GM12878 (cell line): ENCODE measurements around the gene REPIN1. TPM values are rescaled to one million over a fixed set of nuclear protein-coding genes. Genes with fewer than 3 reads are reported as not detected.
"Not testable (repeated sequence)": the region's sequence is repeated elsewhere in the genome, so short reads cannot be mapped to it uniquely, and the experiment has no call there.

Experiments
- ATAC-seq: fragments of 200-7000 bp; cut with Tn5 transposase; 3 replicates; pipeline ENCODE4 v1.9.1; 2020; ENCODE audit warnings: mild to moderate bottlenecking, moderate library complexity
- BruUV-seq: library from RNA; stranded (reverse); fragments of 400-500 nt; replicated peaks from 2 replicates; lab custom pipeline; 2021; lab: Mats Ljungman, UMichigan
- CTCF ChIA-PET: fragments of 300-600 bp; sonication (Branson Sonifier 250); formaldehyde crosslinking; extraction: SDS; loops from one replicate; lab custom pipeline; 2021; ENCODE audit warnings: inconsistent platforms; lab: Yijun Ruan, JAX
- POLR2A ChIA-PET: fragments of 350-600 bp; formaldehyde crosslinking; extraction: SDS; loops from one replicate; lab custom pipeline; 2021; ENCODE audit warnings: inconsistent platforms; lab: Charles Lee
- RAD21 ChIA-PET: fragments of 300-600 bp; sonication (Branson Sonifier 250); formaldehyde crosslinking; loops from one replicate; lab custom pipeline; 2023; ENCODE audit warnings: antibody characterized with exemption; ENCODE audit not compliant: unreplicated experiment; lab: Charles Lee
- SMC1A ChIA-PET: fragments of 300-600 bp; sonication (Branson Sonifier 250); formaldehyde crosslinking; loops from one replicate; lab custom pipeline; 2023; ENCODE audit not compliant: unreplicated experiment, uncharacterized antibody; lab: Charles Lee
- DNase-seq: peaks from one replicate; pipeline ENCODE4 v3.0.0-alpha.2; 2011; ENCODE audit warnings: low read depth, low spot score
- FAIRE-seq: peaks from 3 replicates; lab custom pipeline; 2011; peaks lifted over from hg19 to GRCh38; lab: Jason Lieb, UNC
- H2AFZ ChIP-seq: 2 replicates; pipeline ENCODE4 v1.6.0; 2011; ENCODE audit warnings: low read depth, low read length, control low read depth; ENCODE audit not compliant: control insufficient read depth
- H3K27ac ChIP-seq: 2 replicates; pipeline ENCODE4 v1.5.1; 2011; ENCODE audit warnings: control low read depth; ENCODE audit not compliant: control insufficient read depth, insufficient read depth
- H3K27me3 ChIP-seq, 2 experiments: replicated peaks in 1 of 2; 2 replicates each; pipeline versions ENCODE4 v1.6.0 to v1.6.1; 2011; ENCODE audit warnings: low read length in 1 of 2; ENCODE audit not compliant: control insufficient read depth in 2 of 2, insufficient read depth in 2 of 2
- H3K36me3 ChIP-seq, 2 experiments: 2 replicates each; pipeline ENCODE4 v1.5.1; 2011; ENCODE audit warnings: low read length in 1 of 2; ENCODE audit not compliant: control insufficient read depth in 2 of 2, insufficient read depth in 2 of 2
- H3K4me1 ChIP-seq: 2 replicates; pipeline ENCODE4 v1.6.1; 2011; ENCODE audit warnings: mild to moderate bottlenecking, low read length, moderate library complexity, mixed read lengths; ENCODE audit not compliant: control insufficient read depth, insufficient read depth
- H3K4me2 ChIP-seq: 2 replicates; pipeline ENCODE4 v1.6.0; 2011; ENCODE audit warnings: control low read depth; ENCODE audit not compliant: control insufficient read depth, insufficient read depth
- H3K4me3 ChIP-seq: fragments of 200-600 bp; sonication (generic); 2 replicates; pipeline ENCODE4 v1.5.1; 2016
- H3K79me2 ChIP-seq: 2 replicates; pipeline ENCODE4 v1.6.0; 2011; ENCODE audit warnings: low read length; ENCODE audit not compliant: control insufficient read depth, insufficient read depth
- H3K9ac ChIP-seq: 2 replicates; pipeline ENCODE4 v1.8.0; 2011; ENCODE audit warnings: low read length, control low read depth, mixed read lengths; ENCODE audit not compliant: control insufficient read depth, insufficient read depth
- H3K9me3 ChIP-seq: replicated peaks from 3 replicates; pipeline ENCODE4 v1.5.1; 2011; ENCODE audit warnings: mild to moderate bottlenecking, low read length; ENCODE audit not compliant: control insufficient read depth, insufficient read depth
- H4K20me1 ChIP-seq: 2 replicates; pipeline ENCODE4 v1.6.0; 2011; ENCODE audit not compliant: control insufficient read depth, insufficient read depth
- EP300 ChIP-seq, 2 experiments: fragments of 150-350 bp in 1 of 2; IDR thresholded peaks; 2 replicates each; pipeline ENCODE4 v1.6.1; 2011 to 2012; ENCODE audit warnings: low read depth in 2 of 2, low read length in 2 of 2, borderline replicate concordance in 1 of 2, improper control_type of control experiment in 1 of 2, inconsistent platforms in 1 of 2; ENCODE audit not compliant: control insufficient read depth in 1 of 2
- SREBF2 ChIP-seq: IDR thresholded peaks from 2 replicates; pipeline ENCODE4 v1.6.1; 2012; ENCODE audit warnings: mild to moderate bottlenecking, low read length
- WGBS: methylation state at CpG from one replicate; pipeline ENCODE4 v1.1.6; 2016; ENCODE audit warnings: low lambda C conversion rate; ENCODE audit not compliant: insufficient replicate concordance, insufficient coverage; ENCODE audit errors: missing lambda C conversion rate; 5-methylcytosine and 5-hydroxymethylcytosine counted together
- in situ Hi-C: fragments of 300-500 bp; cut with MboI; formaldehyde crosslinking; loops from 9 replicates; pipeline ENCODE4 v1.14.3; 2018; ENCODE audit warnings: mixed read lengths
- intact Hi-C: fragments of 100-400 bp; cut with micrococcal nuclease; formaldehyde crosslinking; loops from one replicate; pipeline ENCODE4 v1.14.2; 2022; ENCODE audit not compliant: unreplicated experiment
- polyA plus RNA-seq, 11 experiments: library from polyadenylated mRNA; depleted of rRNA in 4 of 11; unstranded in 6 of 11; stranded (reverse) in 5 of 11; fragments of >200 nt; fragmentation: Nextera tagmentation in 4 of 11; fragmentation: Illumina TruSeq in 1 of 11; extraction: Ambion mirVana in 4 of 11; extraction: Trizol in 1 of 11; gene quantifications; 1 replicate in 1 of 11; 2 replicates in 10 of 11; pipeline versions ENCODE4 v1.2.1 to v1.2.3, GENCODE V29; 2011 to 2016; ENCODE audit warnings: inconsistent platforms in 2 of 11, missing spikeins in 2 of 11, low read depth in 1 of 11
- total RNA-seq, 4 experiments: library from RNA; depleted of rRNA in 3 of 4; stranded (reverse); fragments of >200 nt in 3 of 4; fragmentation: Illumina TruSeq in 1 of 4; extraction: Trizol in 1 of 4; gene quantifications; 2 replicates each; pipeline versions ENCODE4 v1.2.1 to v1.2.3, GENCODE V29; 2013 to 2021

The REPIN1 gene
- total and polyA plus RNA-seq, 10 of the 15 experiments (the other 5 are each of a cell fraction or from before 2014, with no cell fraction given), result 5.1 to 172 (median 76.9) TPM

DNA sequence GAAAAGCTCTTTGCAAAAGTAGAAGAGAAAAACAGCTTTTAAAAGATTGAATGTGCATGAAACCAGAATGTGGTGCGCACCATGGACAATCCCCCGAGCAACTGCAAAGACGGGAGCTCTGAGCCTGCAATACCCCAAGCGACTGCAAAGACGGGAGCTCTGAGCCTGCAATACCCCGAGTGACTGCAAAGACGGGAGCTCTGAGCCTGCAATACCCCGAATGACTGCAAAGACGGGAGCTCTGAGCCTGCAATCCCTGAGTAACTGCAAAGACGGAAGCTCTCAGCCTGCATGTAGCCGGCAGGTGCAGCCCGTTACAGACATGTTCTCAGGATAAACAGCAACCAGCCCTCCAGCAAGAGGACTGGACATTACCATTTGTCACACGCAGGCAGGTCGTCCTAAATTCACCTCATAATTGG is 16.7 kb downstream of the REPIN1 start:
- DNase-seq, result no peak
- Histone ChIP-seq H3K9ac (no peak overlapping the region), H3K27ac (peak overlapping the region; percentile 37), H3K4me3 (no peak overlapping the region), H3K36me3 (peaks cover 6 to 8% of the 10 kb centered on the region in 2 experiments; a peak in 3 of 4 replicates), H3K9me3 (no peaks in the 10 kb centered on the region), H4K20me1 (no peaks in the 10 kb centered on the region; the same call in 1 of the 2 replicates), H3K79me2 (peaks cover 43% of the 10 kb centered on the region), H3K4me1 (peaks cover 46% of the 10 kb centered on the region), H3K27me3 (no peaks in the 10 kb centered on the region)
- ATAC-seq, result no peak
- CTCF ChIA-PET, result interaction anchor here (0.7 to 2.6 kb wide), 5 partner anchors 11 to 36 kb away, joined by 3 to 12 read pairs (median 4); no protein-coding TSS in a partner anchor
- POLR2A ChIA-PET, result interaction anchor here (0.9 to 2.3 kb wide), 5 partner anchors 16 to 46 kb away, joined by 3 to 6 read pairs (median 4); a partner anchor contains a TSS
- intact Hi-C loops, result no loop called here
- FAIRE-seq, result no peak
- SMC1A ChIA-PET, result interaction anchor here (0.9 to 4.7 kb wide), 7 partner anchors 11 to 47 kb away, joined by 3 to 37 read pairs (median 4); no protein-coding TSS in a partner anchor
- TF ChIP-seq SREBF2 (no peak), EP300 (IDR thresholded peaks at IDR 0.05; ENCODE audit: borderline replicate concordance in 1 of 2, control insufficient read depth in 1 of 2, low read depth in 2 of 2, low read length in 2 of 2) (no peak)
- TF ChIP-seq, all 136 proteins: peak for 0
- no TSS peak for BruUV-seq
- Histone ChIP-seq H2AFZ (no peak overlapping the region), H3K4me2 (no peak overlapping the region)
- WGBS, result 92% methylated on average over 14 of the region's 14 CpGs
- RAD21 ChIA-PET, result interaction anchor here (0.9 to 1.7 kb wide), 4 partner anchors 11 to 22 kb away, joined by 3 to 5 read pairs (median 4); no protein-coding TSS in a partner anchor
- in situ Hi-C loops, result no loop called here

DNA sequence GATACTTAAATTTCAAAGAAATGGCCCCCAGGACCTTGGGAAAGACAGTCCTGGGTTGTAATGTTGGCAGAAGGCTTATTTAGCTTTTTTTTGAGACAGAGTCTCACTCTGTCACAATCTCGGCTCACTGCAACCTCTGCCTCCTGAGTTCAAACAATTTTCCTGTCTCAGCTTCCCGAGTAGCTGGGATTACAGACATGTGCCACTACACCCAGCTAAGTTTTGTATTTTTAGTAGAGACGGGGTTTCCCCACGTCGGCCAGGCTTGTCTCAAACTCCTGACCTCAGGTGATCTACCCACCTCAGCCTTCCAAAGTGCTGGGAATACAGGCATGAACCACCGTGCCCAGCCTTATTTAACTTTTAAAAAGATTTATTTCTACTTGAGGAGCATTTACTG is 17.3 kb downstream of the REPIN1 start:
- 35% methylated on average over 6 of the region's 6 CpGs for WGBS
- H4K20me1 ChIP-seq, H3K4me2 ChIP-seq, H3K4me3 ChIP-seq, H3K9ac ChIP-seq, DNase-seq, BruUV-seq, H3K9me3 ChIP-seq, FAIRE-seq, in situ Hi-C loops, H2AFZ ChIP-seq, H3K27me3 ChIP-seq, ATAC-seq, intact Hi-C loops: not testable (repeated sequence)
- CTCF ChIA-PET, result interaction anchor here (0.7 to 2.6 kb wide), 7 partner anchors 12 to 48 kb away, joined by 3 to 12 read pairs (median 3); no protein-coding TSS in a partner anchor
- peaks cover 6 to 11% of the 10 kb centered on the region in 2 experiments; a peak in 3 of 4 replicates for H3K36me3 ChIP-seq
- SMC1A ChIA-PET, result interaction anchor here (0.8 to 4.7 kb wide), 8 partner anchors 10 to 47 kb away, joined by 3 to 37 read pairs (median 4); no protein-coding TSS in a partner anchor
- H3K4me1 ChIP-seq, result peaks cover 40% of the 10 kb centered on the region
- POLR2A ChIA-PET, result interaction anchor here (0.9 to 2.3 kb wide), 5 partner anchors 16 to 45 kb away, joined by 3 to 6 read pairs (median 4); a partner anchor contains a TSS
- H3K79me2 ChIP-seq, result peaks cover 37% of the 10 kb centered on the region
- RAD21 ChIA-PET, result interaction anchor here (1.0 to 1.7 kb wide), 3 partner anchors 12 to 19 kb away, joined by 4 to 5 read pairs (median 4); no protein-coding TSS in a partner anchor
- peak overlapping the region; percentile 37 for H3K27ac ChIP-seq
